Measurements from ENCODE around the gene SMU1. TPM values are rescaled to one million over a fixed set of nuclear protein-coding genes. Genes with fewer than 3 reads are reported as not detected.

Gene SMU1
- 10 to 100 TPM; 23.2 to 29.6 TPM for total RNA-seq

DNA sequence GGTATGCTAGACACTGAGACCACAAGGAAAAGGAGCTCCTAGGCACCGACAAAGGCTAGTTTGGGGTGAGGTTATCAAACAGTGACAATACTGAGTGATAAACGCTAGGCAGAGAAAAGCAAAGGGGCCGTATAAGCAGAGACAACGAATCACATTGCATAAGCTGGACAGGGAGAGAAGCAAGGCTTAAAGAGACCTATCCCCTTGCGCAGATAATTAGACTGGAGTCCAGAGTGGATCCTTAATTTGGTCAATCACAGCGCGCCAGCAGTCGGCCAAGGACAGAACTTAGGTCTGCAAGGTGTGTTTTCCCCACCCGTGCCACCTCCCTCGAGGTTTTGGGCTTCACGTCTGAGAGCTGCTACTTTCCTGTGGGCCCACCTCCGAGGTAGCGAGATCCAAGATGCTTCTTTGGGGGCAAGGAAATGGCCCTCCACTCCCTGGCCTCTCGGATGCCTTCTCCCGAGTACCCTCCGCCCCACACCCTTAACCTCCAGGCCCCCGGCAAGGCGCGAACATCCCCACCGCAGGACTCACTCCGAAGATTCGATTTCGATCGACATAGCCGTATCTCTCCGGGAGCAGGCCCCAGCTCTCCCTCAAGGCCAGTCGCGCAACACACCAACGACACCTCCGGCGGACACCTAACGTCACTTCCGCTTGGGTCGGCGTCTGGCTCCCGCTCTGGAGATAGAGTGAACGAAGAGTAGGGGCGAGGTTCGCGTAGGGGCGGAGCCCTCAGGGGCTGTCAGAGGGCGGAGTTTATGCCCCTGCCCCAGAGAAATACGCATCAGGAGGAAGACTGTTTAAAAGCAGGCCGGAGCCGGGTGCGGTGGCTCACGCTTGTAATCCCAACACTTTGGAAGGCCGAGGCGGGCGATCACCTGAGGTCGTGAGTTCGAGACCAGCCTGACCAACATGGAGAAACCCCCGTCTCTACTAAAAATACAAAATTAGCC lies at the start of gene SMU1:
Gene SMU1, minus strand, starts transcription at position 629 of the 959 bp plus-strand sequence. Its CDS starts 66 bp downstream, at position 563.
- Mint-ChIP-seq H3K4me1 (peaks cover 40% of the 10 kb centered on the region), H3K27me3 (no peaks in the 10 kb centered on the region), H3K36me3 (ENCODE audit: low read depth) (peaks cover 22% of the 10 kb centered on the region), H3K27ac (peak within 1 kb of the TSS; percentile 100), H3K9me3 (ENCODE audit: low read depth) (no peaks in the 10 kb centered on the region), H3K4me3 (peak within 1 kb of the TSS; percentile 100)
- CTCF ChIA-PET = interaction anchor here (0.6 to 1.7 kb wide), 7 partner anchors 50 to 297 kb away, joined by 3 to 12 read pairs (median 3); no protein-coding TSS in a partner anchor
- DNase-seq (peak; percentile 98), ATAC-seq (peak; percentile 93)
- intact Hi-C loops (cut with DNase I, micrococcal nuclease) = loop anchor here (1.0 to 10.0 kb wide), 11 partner anchors 13 to 692 kb away; partner anchors contain the start of genes APTX (in 2 of the 2), B4GALT1 (in 2 of the 2), BAG1 (in 2 of the 2) and DNAJA1 (in 2 of the 2)
- POLR2A ChIA-PET = interaction anchor here (0.7 to 1.6 kb wide), 8 partner anchors 18 to 214 kb away, joined by 3 to 10 read pairs (median 3); partner anchors contain the start of gene NFX1

DNA sequence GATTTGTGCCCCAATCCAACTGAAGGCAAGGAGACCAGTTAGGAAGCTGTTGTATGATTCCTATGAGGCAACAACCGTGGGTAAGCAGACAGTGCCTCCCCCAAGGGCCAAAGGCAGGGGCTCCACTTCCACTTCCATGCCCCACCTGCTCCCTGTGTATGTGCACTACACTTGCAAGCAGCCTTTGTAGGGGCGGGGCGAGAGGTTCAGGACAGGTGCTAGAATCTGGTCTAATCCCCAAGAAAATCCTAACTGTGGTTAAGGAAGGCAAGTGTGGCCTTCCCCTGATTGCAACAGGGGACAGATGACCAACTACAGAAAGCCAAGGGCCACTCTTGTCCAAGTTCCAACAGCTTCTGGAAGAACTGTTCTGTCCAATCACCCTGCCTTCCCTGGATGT lies 49.0 kb upstream of the SMU1 start:
- Mint-ChIP-seq H3K27ac (no peak overlapping the region), H3K9me3 (ENCODE audit: low read depth) (no peaks in the 10 kb centered on the region), H3K27me3 (no peaks in the 10 kb centered on the region), H3K4me3 (no peak overlapping the region), H3K36me3 (ENCODE audit: low read depth) (peaks cover 30% of the 10 kb centered on the region), H3K4me1 (peaks cover 21% of the 10 kb centered on the region)
- ATAC-seq (no peak), DNase-seq (no peak)
- ChIA-PET CTCF (interaction anchor here (0.9 to 1.5 kb wide), 2 partner anchors 101 to 103 kb away, joined by 3 to 4 read pairs; no protein-coding TSS in a partner anchor), POLR2A (no interaction called here)
- intact Hi-C loops (cut with DNase I, micrococcal nuclease) = no loop called here

DNA sequence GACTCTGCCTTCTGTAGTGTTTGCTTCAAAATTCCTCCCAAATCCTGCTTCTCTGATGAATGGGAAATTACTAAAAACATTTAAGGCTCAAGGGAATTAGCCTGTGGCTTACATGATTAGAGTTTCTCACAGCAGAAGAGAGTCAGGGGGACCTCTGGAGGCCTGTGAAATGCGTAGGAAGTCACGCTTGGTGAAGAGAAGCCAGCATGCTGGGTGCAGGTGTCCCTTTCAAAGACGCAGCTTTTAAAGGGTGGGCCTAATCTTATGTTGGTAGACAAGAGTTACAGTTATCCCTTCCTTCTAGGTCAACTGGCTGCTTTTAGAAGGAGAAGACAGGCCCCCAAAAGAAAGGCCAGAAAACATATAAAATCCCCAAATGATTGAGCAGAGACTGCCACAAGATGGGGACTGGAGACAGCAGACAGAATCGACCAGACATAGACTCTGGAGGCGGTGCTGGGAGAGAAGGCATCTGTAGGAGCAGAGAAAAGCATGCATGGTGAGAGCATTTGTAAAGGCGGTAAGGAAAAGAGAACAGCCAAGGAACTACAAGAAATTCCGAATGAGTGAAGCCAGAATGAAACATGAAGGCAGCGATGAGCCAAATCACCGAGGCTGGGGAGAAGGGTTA lies 48.4 kb upstream of the SMU1 start:
- intact Hi-C loops (cut with DNase I, micrococcal nuclease) = no loop called here
- H3K27ac Mint-ChIP-seq = no peak overlapping the region
- H3K36me3 Mint-ChIP-seq (ENCODE audit: low read depth) = peaks cover 31% of the 10 kb centered on the region
- H3K4me1 Mint-ChIP-seq = peaks cover 18% of the 10 kb centered on the region
- CTCF ChIA-PET = interaction anchor here (0.9 to 1.5 kb wide), 2 partner anchors 101 to 104 kb away, joined by 3 to 4 read pairs; no protein-coding TSS in a partner anchor
- no peak for DNase-seq
- no peak for ATAC-seq
- no peaks in the 10 kb centered on the region for H3K9me3 Mint-ChIP-seq (ENCODE audit: low read depth)
- no peak overlapping the region for H3K4me3 Mint-ChIP-seq
- POLR2A ChIA-PET = no interaction called here
- H3K27me3 Mint-ChIP-seq = no peaks in the 10 kb centered on the region

DNA sequence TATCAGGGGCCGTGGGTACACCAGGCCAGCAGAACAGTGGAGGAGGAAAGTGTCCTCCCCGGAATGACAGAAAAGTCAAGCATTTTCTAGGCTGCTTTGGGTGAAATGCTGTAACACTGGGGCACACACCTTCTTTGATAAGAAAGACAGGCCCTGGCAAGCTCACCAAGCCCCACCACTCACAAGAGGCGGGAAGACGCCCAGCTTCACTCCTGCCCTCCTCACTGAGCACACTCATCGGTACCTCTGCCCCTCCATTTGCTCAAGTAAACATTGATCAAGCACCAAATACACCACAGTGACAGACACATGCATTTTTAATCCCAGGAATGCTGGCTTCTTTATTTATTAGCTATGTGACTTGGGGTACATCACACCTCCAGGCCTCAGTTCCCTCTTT lies 47.6 kb upstream of the SMU1 start:
- Mint-ChIP-seq H3K27me3 (no peaks in the 10 kb centered on the region), H3K9me3 (ENCODE audit: low read depth) (no peaks in the 10 kb centered on the region), H3K4me1 (peaks cover 14% of the 10 kb centered on the region), H3K36me3 (ENCODE audit: low read depth) (peaks cover 28% of the 10 kb centered on the region), H3K4me3 (no peak overlapping the region), H3K27ac (no peak overlapping the region)
- ChIA-PET POLR2A (no interaction called here), CTCF (no interaction called here)
- DNase-seq = no peak
- intact Hi-C loops (cut with DNase I, micrococcal nuclease) = no loop called here
- ATAC-seq = no peak

DNA sequence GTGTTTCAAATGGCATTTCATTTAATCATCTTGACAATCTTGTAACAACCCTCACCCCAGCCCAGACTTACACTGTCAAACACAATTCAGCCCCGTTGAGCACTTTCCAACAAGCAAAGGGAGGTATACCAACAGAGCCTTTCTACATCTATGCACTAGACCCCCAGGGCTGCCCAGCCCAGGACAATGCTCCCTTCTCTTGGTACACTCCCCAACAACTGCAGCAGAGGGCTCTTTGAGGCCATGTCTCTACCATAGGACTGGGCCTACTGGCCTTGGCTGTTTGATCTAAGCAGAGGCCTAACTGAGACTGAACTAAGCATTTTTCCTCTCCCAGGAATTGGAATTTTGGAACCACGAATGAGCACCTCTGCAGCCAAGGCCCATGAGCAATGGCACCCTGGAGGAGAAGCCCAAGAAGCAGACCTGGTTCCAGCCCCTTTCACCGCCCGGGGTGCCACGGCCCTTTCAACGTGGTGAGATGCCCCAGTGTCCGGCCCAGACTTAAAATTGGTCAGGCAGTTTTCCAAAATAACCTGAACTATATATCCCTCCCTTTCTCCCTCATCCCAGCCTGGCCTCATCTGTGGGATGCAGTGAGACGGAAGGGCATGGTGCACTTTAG lies 47.0 kb upstream of the SMU1 start:
- Mint-ChIP-seq H3K36me3 (ENCODE audit: low read depth) (peaks cover 28% of the 10 kb centered on the region), H3K27ac (no peak overlapping the region), H3K4me1 (peaks cover 14% of the 10 kb centered on the region), H3K4me3 (no peak overlapping the region), H3K27me3 (no peaks in the 10 kb centered on the region), H3K9me3 (ENCODE audit: low read depth) (no peaks in the 10 kb centered on the region)
- DNase-seq (no peak), ATAC-seq (no peak)
- CTCF ChIA-PET = no interaction called here
- intact Hi-C loops (cut with DNase I, micrococcal nuclease) = no loop called here
- POLR2A ChIA-PET = no interaction called here

DNA sequence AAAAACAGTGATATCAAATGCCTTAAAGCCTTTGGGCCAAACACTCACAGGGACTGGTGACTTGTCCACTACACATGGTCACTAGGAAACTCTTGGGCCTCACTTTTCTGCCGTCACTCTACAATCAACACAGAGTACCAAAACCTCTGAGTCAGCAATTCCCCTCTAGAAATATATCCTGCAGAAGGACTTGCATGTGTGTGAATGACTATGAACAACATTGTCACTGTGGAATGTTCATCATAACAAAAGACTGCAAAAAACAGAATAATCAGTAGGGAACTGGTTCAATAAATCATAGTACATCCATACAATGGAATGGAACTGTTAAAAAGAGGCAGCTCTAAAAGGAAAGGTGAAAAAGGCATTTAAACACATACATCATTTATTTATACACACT lies 44.1 kb upstream of the SMU1 start:
- DNase-seq (no peak), ATAC-seq (no peak)
- CTCF ChIA-PET = no interaction called here
- no peak overlapping the region for H3K4me3 Mint-ChIP-seq
- H3K27ac Mint-ChIP-seq = no peak overlapping the region
- H3K27me3 Mint-ChIP-seq = no peaks in the 10 kb centered on the region
- H3K9me3 Mint-ChIP-seq (ENCODE audit: low read depth) = no peaks in the 10 kb centered on the region
- peaks cover 18% of the 10 kb centered on the region for H3K36me3 Mint-ChIP-seq (ENCODE audit: low read depth)
- intact Hi-C loops (cut with DNase I, micrococcal nuclease) = loop anchor here in 1 of 2 experiments (1.0 kb wide), 1 partner anchor 9 kb away; no protein-coding TSS in a partner anchor
- H3K4me1 Mint-ChIP-seq = peaks cover 22% of the 10 kb centered on the region
- POLR2A ChIA-PET = no interaction called here

DNA sequence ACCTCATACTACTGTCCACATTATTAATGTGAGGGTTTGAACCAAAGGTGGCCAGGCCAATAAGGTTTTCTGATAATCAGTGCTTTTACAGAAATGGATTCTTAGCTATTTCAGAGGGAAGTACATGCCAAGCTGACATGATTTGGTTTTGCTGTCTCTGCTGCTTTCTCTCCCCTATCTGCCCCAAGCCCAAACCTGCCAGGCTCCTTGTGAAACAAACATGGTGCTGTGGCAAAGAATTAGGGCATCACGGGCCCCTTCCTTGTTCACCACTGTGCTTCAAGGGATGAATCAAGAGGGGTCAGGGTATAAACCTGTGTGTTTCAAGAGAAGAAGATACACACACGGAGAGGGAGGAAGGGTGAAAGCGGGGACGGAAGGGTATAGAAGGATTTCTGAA lies 41.3 kb upstream of the SMU1 start:
- peaks cover 19% of the 10 kb centered on the region for H3K4me1 Mint-ChIP-seq
- ATAC-seq = no peak
- CTCF ChIA-PET = interaction anchor here (1.4 kb wide), 1 partner anchor 9 kb away, joined by 3 read pairs; no protein-coding TSS in a partner anchor
- no peak overlapping the region for H3K4me3 Mint-ChIP-seq
- POLR2A ChIA-PET = no interaction called here
- no peaks in the 10 kb centered on the region for H3K27me3 Mint-ChIP-seq
- no peaks in the 10 kb centered on the region for H3K9me3 Mint-ChIP-seq (ENCODE audit: low read depth)
- H3K27ac Mint-ChIP-seq = peak overlapping the region; percentile 43
- DNase-seq = no peak
- intact Hi-C loops (cut with DNase I, micrococcal nuclease) = no loop called here
- peaks cover 18% of the 10 kb centered on the region for H3K36me3 Mint-ChIP-seq (ENCODE audit: low read depth)

DNA sequence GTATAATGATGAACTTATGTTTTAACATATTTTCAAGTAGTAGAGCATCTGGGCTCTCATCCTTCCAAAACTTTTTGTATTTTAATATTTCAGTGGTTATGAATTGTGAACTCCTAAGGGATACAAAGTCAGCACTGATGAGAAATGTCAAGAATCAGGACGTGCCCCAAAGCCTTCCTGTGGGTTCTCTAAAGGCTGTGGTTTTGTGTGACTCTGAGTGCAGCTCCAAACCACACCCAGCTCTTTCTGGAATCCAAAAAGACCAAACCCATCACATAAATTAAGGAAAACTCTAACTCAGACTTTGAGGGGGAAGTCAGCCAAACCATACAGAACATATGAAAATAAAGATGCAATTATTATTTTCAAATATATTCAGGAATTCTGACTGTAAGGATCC lies 40.8 kb upstream of the SMU1 start:
- peaks cover 19% of the 10 kb centered on the region for H3K4me1 Mint-ChIP-seq
- no peak overlapping the region for H3K4me3 Mint-ChIP-seq
- H3K9me3 Mint-ChIP-seq (ENCODE audit: low read depth) = no peaks in the 10 kb centered on the region
- no peak for DNase-seq
- POLR2A ChIA-PET = no interaction called here
- ATAC-seq = peak; percentile 55
- intact Hi-C loops (cut with DNase I, micrococcal nuclease) = no loop called here
- CTCF ChIA-PET = interaction anchor here (1.4 kb wide), 1 partner anchor 9 kb away, joined by 3 read pairs; no protein-coding TSS in a partner anchor
- H3K27ac Mint-ChIP-seq = peak overlapping the region; percentile 37
- peaks cover 18% of the 10 kb centered on the region for H3K36me3 Mint-ChIP-seq (ENCODE audit: low read depth)
- no peaks in the 10 kb centered on the region for H3K27me3 Mint-ChIP-seq

DNA sequence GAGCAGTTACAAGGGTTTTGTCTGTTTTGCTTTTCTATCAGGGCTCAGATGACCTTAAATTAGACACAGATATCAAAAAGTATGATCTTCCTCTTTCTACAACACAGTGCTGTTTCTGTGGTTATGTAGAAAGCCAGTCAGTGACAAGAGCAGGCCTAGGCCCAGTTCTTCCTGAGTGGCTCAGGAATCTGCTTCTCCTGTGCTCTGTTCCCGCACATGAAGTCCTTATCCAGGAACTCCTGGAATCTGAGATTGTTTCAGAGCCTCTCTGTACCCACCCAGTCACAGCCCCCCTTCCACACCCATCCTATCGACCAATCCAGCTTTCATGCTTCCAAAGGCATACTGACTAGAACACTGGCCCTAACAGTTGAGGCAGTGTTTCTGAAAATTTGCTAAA lies 40.4 kb upstream of the SMU1 start:
- DNase-seq (no peak), ATAC-seq (no peak)
- intact Hi-C loops (cut with DNase I, micrococcal nuclease) = no loop called here
- Mint-ChIP-seq H3K27me3 (no peaks in the 10 kb centered on the region), H3K4me1 (peaks cover 17% of the 10 kb centered on the region), H3K27ac (peak overlapping the region; percentile 14), H3K36me3 (ENCODE audit: low read depth) (peaks cover 17% of the 10 kb centered on the region), H3K9me3 (ENCODE audit: low read depth) (no peaks in the 10 kb centered on the region), H3K4me3 (no peak overlapping the region)
- POLR2A ChIA-PET = no interaction called here
- CTCF ChIA-PET = interaction anchor here (1.4 kb wide), 1 partner anchor 10 kb away, joined by 3 read pairs; no protein-coding TSS in a partner anchor

DNA sequence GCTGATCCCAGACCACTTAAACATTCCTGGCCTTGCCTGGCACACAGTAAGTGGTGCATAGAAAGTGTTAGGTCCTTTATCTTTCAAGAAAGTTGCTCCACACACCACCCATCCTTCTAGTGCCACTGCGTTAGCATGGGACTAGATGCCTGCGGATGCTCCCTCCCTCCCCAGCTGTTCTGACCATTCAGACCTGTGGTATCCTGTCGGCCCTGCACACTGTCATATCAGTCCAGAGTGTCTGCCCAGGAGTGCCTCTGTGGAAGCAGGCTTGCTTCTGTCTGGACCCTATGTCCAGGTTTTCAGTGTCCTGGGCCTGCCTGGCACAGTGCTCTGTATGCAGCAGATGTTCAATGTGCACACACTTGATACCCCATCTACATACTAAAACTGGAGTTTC lies 38.3 kb upstream of the SMU1 start:
- Mint-ChIP-seq H3K27me3 (no peaks in the 10 kb centered on the region), H3K27ac (no peak overlapping the region), H3K4me1 (peaks cover 17% of the 10 kb centered on the region), H3K36me3 (ENCODE audit: low read depth) (peaks cover 15% of the 10 kb centered on the region), H3K9me3 (ENCODE audit: low read depth) (no peaks in the 10 kb centered on the region), H3K4me3 (no peak overlapping the region)
- ChIA-PET CTCF (no interaction called here), POLR2A (no interaction called here)
- DNase-seq (no peak), ATAC-seq (no peak)
- intact Hi-C loops (cut with DNase I, micrococcal nuclease) = no loop called here

DNA sequence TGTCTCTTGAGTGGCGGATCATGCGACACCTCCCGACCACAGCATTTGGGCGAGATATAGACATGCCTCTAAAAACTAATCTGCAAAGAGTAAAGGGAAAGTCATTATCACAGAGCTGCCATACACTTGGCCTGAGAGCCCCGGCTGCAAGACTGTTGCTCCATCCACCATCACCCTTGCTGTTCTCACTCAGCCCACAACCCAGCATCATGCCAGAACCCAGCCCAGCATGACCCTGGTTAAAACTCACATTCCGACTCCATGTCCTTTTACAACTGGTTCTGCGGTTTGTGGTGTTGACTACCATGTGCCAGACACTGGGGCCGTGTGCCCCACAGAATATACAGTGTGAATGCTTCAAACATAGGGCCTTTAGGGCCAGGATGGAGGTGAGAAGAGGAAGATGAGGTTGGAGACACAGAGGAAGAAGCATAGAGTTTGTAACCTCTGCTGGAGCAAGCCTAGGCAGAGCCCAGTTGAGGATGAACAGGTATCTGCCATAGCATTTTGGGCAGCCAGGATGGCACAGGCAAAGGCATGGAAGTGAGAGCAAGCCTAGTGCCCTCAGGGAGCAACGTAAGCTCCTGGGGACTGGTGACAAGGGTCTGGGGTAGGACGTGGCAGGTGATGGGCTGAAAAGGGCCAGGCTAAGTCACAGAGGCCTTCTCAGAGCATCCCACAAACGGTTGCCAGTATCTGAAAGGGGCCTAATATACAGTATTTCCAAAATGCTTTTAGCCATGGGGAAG lies 37.5 kb upstream of the SMU1 start:
- Mint-ChIP-seq H3K9me3 (ENCODE audit: low read depth) (no peaks in the 10 kb centered on the region), H3K4me1 (peaks cover 17% of the 10 kb centered on the region), H3K4me3 (no peak overlapping the region), H3K36me3 (ENCODE audit: low read depth) (peaks cover 11% of the 10 kb centered on the region), H3K27me3 (no peaks in the 10 kb centered on the region), H3K27ac (no peak overlapping the region)
- intact Hi-C loops (cut with DNase I, micrococcal nuclease) = no loop called here
- POLR2A ChIA-PET = no interaction called here
- no peak for DNase-seq
- CTCF ChIA-PET = no interaction called here
- ATAC-seq = no peak

Data from activated CD4-positive, alpha-beta T cell treated with anti-CD3 and anti-CD28 coated beads for 36 hours (primary cell).